GM23248 (cell line): Measurements from ENCODE around the gene SLC15A3. TPM values are rescaled to one million over a fixed set of nuclear protein-coding genes. Genes with fewer than 3 reads are reported as not detected.

Source experiments
- DNase-seq: peaks from one replicate; pipeline ENCODE4 v3.0.0-alpha.2; 2015
- H2AFZ ChIP-seq: fragments of 200-600 bp; sonication (generic); 2 replicates; pipeline ENCODE4 v1.6.1; 2016; ENCODE audit warnings: antibody characterized with exemption
- H3F3A ChIP-seq: fragments of 200-600 bp; sonication (generic); 2 replicates; pipeline ENCODE4 v1.6.1; 2016; ENCODE audit warnings: mild to moderate bottlenecking, antibody characterized with exemption, mixed run types; ENCODE audit not compliant: insufficient read depth
- H3K27ac ChIP-seq: fragments of 200-600 bp; sonication (generic); 2 replicates; pipeline ENCODE4 v1.5.1; 2016; ENCODE audit warnings: mild to moderate bottlenecking
- H3K27me3 ChIP-seq: fragments of 200-600 bp; sonication (generic); replicated peaks from 2 replicates; pipeline ENCODE4 v1.6.1; 2016; ENCODE audit warnings: mild to moderate bottlenecking; ENCODE audit not compliant: insufficient read depth
- H3K36me3 ChIP-seq: fragments of 200-600 bp; sonication (generic); 2 replicates; pipeline ENCODE4 v1.6.1; 2016; ENCODE audit warnings: low read depth, mild to moderate bottlenecking
- H3K4me1 ChIP-seq: fragments of 200-600 bp; sonication (generic); 2 replicates; pipeline ENCODE4 v1.6.1; 2016; ENCODE audit warnings: mild to moderate bottlenecking; ENCODE audit not compliant: insufficient read depth
- H3K4me2 ChIP-seq: fragments of 200-600 bp; sonication (generic); one replicate; pipeline ENCODE4 v1.6.1; 2016; ENCODE audit warnings: mild to moderate bottlenecking; ENCODE audit not compliant: unreplicated experiment
- H3K4me3 ChIP-seq: fragments of 200-600 bp; sonication (generic); 2 replicates; pipeline ENCODE4 v1.5.1; 2016; ENCODE audit warnings: mild to moderate bottlenecking
- H3K79me2 ChIP-seq: fragments of 200-600 bp; sonication (generic); 2 replicates; pipeline ENCODE4 v1.6.1; 2016; ENCODE audit warnings: mild to moderate bottlenecking; ENCODE audit not compliant: insufficient read depth
- H3K9ac ChIP-seq: fragments of 200-600 bp; sonication (generic); 2 replicates; pipeline ENCODE4 v1.6.1; 2016; ENCODE audit warnings: mild to moderate bottlenecking
- H3K9me2 ChIP-seq: fragments of 200-600 bp; sonication (generic); 2 replicates; pipeline ENCODE4 v1.6.1; 2016; ENCODE audit warnings: mixed run types, mild to moderate bottlenecking, moderate library complexity; ENCODE audit not compliant: insufficient read depth
- H3K9me3 ChIP-seq: fragments of 200-600 bp; sonication (generic); one replicate; pipeline ENCODE4 v1.6.1; 2017; ENCODE audit warnings: low read depth
- H4K20me1 ChIP-seq: fragments of 200-600 bp; sonication (generic); 2 replicates; pipeline ENCODE4 v1.6.0; 2016; ENCODE audit not compliant: insufficient read depth
- EZH2 ChIP-seq: fragments of 200-600 bp; sonication (generic); IDR thresholded peaks from 2 replicates; pipeline ENCODE4 v1.6.1; 2018; ENCODE audit warnings: antibody characterized with exemption, mild to moderate bottlenecking; ENCODE audit not compliant: insufficient read depth, poor library complexity, severe bottlenecking
- EZH2phosphoT487 ChIP-seq: fragments of 200-600 bp; sonication (generic); IDR thresholded peaks from 2 replicates; pipeline ENCODE4 v1.6.1; 2018; ENCODE audit warnings: antibody characterized with exemption, moderate library complexity, mild to moderate bottlenecking, low read depth; ENCODE audit not compliant: insufficient read depth
- WGBS, 2 experiments: methylation state at CpG; one replicate each; pipeline ENCODE4 v1.1.6; 2015 to 2017; ENCODE audit warnings: low lambda C conversion rate in 2 of 2, low coverage in 1 of 2; ENCODE audit errors: missing lambda C conversion rate in 2 of 2; 5-methylcytosine and 5-hydroxymethylcytosine counted together
- in situ Hi-C: fragments of 300-500 bp; cut with MboI; formaldehyde crosslinking; loops from 2 replicates; pipeline ENCODE4 v1.15.0; 2020
- polyA plus RNA-seq: library from polyadenylated mRNA; unstranded; fragments of >200 nt; fragmentation: Nextera tagmentation; extraction: Ambion mirVana; gene quantifications from 2 replicates; pipeline ENCODE4 v1.2.1, GENCODE V29; 2016
- total RNA-seq: library from RNA; depleted of rRNA; stranded (reverse); fragments of >200 nt; shearing (Covaris generic); gene quantifications from 2 replicates; pipeline ENCODE4 v1.2.3, GENCODE V29; 2014; rRNA removed

Gene SLC15A3
- total RNA-seq, result 0.51 and 2.2 TPM in 2 replicates
- polyA plus RNA-seq, result 1.1 and 1.5 TPM in 2 replicates

- H3K27ac ChIP-seq, result no peak within 1 kb of the TSS
- peak; percentile 66 for DNase-seq
- in situ Hi-C loops, result no loop called here
- no peaks in the 10 kb centered on the region for H3K9me2 ChIP-seq
- TF ChIP-seq EZH2 (no peak), EZH2phosphoT487 (no peak)
- no peaks in the 10 kb centered on the region for H3K4me1 ChIP-seq
- H3K4me2 ChIP-seq, result peak within 1 kb of the TSS; percentile 82
- 2 to 4% methylated on average over 15 to 23 of the region's 23 CpGs for WGBS, 2 experiments
- peak within 1 kb of the TSS; percentile 98 for H2AFZ ChIP-seq
- H4K20me1 ChIP-seq, result no peaks in the 10 kb centered on the region
- no peaks in the 10 kb centered on the region for H3K36me3 ChIP-seq
- H3K4me3 ChIP-seq, result peak within 1 kb of the TSS; percentile 75
- H3K79me2 ChIP-seq, result no peaks in the 10 kb centered on the region
- peak within 1 kb of the TSS; percentile 74 for H3K9ac ChIP-seq
- H3K27me3 ChIP-seq, result no peaks in the 10 kb centered on the region
- H3F3A ChIP-seq, result no peaks in the 10 kb centered on the region
- no peaks in the 10 kb centered on the region for H3K9me3 ChIP-seq
These were observed at the start of gene SLC15A3 for GRCh38 chr11:60951904-60952741. Gene SLC15A3, minus strand, starts transcription at chr11:60952176. Its CDS starts 625 bp downstream, at chr11:60951551.

GRCh38 chr11:61000426-61000825 lies 48.5 kb upstream of the SLC15A3 start:
- 61% methylated on average over 11 of the region's 11 CpGs for whole genome bisulfite sequencing, 2 experiments
- Histone ChIP-seq H3K9ac (no peak overlapping the region), H4K20me1 (no peaks in the 10 kb centered on the region), H3K36me3 (no peaks in the 10 kb centered on the region), H3K4me3 (no peak overlapping the region), H2AFZ (no peak overlapping the region), H3K27ac (no peak overlapping the region), H3K4me1 (no peaks in the 10 kb centered on the region), H3K4me2 (no peak overlapping the region), H3K79me2 (no peaks in the 10 kb centered on the region), H3K27me3 (peaks cover 30% of the 10 kb centered on the region), H3K9me2 (no peaks in the 10 kb centered on the region), H3K9me3 (no peaks in the 10 kb centered on the region), H3F3A (no peaks in the 10 kb centered on the region)
- DNase-seq, result no peak
- TF ChIP-seq EZH2, result no peak
- no peak for TF ChIP-seq EZH2phosphoT487
- in situ Hi-C loops, result no loop called here

- Histone ChIP-seq H3K9me3 (no peaks in the 10 kb centered on the region), H3K4me2 (no peak overlapping the region), H3K4me3 (no peak overlapping the region), H3K79me2 (no peaks in the 10 kb centered on the region), H3K9ac (no peak overlapping the region), H3K27me3 (peaks cover 38% of the 10 kb centered on the region), H3K4me1 (no peaks in the 10 kb centered on the region), H4K20me1 (no peaks in the 10 kb centered on the region), H2AFZ (no peak overlapping the region), H3K36me3 (no peaks in the 10 kb centered on the region), H3K27ac (no peak overlapping the region), H3F3A (no peaks in the 10 kb centered on the region), H3K9me2 (no peaks in the 10 kb centered on the region)
- in situ Hi-C loops, result no loop called here
- TF ChIP-seq EZH2phosphoT487, result no peak
- 58 to 64% methylated on average over 13 of the region's 13 CpGs for WGBS, 2 experiments
- no peak for DNase-seq
These were observed 44.6 kb upstream of the SLC15A3 start for GRCh38 chr11:60996381-60997138.

- Histone ChIP-seq H3K9ac (no peak overlapping the region), H3K27ac (no peak overlapping the region), H3K4me3 (no peak overlapping the region), H3K79me2 (no peaks in the 10 kb centered on the region), H4K20me1 (no peaks in the 10 kb centered on the region), H3K27me3 (peaks cover 41% of the 10 kb centered on the region), H3K4me1 (no peaks in the 10 kb centered on the region), H3K36me3 (no peaks in the 10 kb centered on the region), H2AFZ (no peak overlapping the region), H3K9me2 (no peaks in the 10 kb centered on the region), H3K9me3 (no peaks in the 10 kb centered on the region), H3F3A (no peaks in the 10 kb centered on the region), H3K4me2 (no peak overlapping the region)
- WGBS, 2 experiments, result 28 to 37% methylated on average over 7 of the region's 7 CpGs
- in situ Hi-C loops, result no loop called here
- DNase-seq, result no peak
- no peak for TF ChIP-seq EZH2
- TF ChIP-seq EZH2phosphoT487, result no peak
These were observed 43.8 kb upstream of the SLC15A3 start for GRCh38 chr11:60995798-60996197.
